GM23338 (cell line): ENCODE data around the gene IWS1. TPM values are rescaled to one million over a fixed set of nuclear protein-coding genes. Genes with fewer than 3 reads are reported as not detected.

ENCODE experiments used
- ATAC-seq: fragments of 200-7000 bp; cut with Tn5 transposase; 3 replicates; pipeline ENCODE4 v1.9.1; 2020
- DNase-seq: peaks from one replicate; pipeline ENCODE4 v3.0.0-alpha.2; 2015; ENCODE audit warnings: low spot score
- H2AFZ ChIP-seq: fragments of 200-600 bp; sonication (generic); 2 replicates; pipeline ENCODE4 v1.8.0; 2016; ENCODE audit warnings: antibody characterized with exemption, mild to moderate bottlenecking, moderate library complexity
- H3F3A ChIP-seq: fragments of 200-600 bp; sonication (generic); replicated peaks from 2 replicates; pipeline ENCODE4 v1.8.0; 2017; ENCODE audit warnings: antibody characterized with exemption, mixed run types, low read depth
- H3K27ac ChIP-seq: fragments of 200-600 bp; sonication (generic); 2 replicates; pipeline ENCODE4 v1.6.1; 2016; ENCODE audit warnings: low read depth
- H3K27me3 ChIP-seq: fragments of 200-600 bp; sonication (generic); 2 replicates; pipeline ENCODE4 v1.8.0; 2016; ENCODE audit warnings: mild to moderate bottlenecking, mixed run types, moderate library complexity; ENCODE audit not compliant: insufficient read depth
- H3K36me3 ChIP-seq: fragments of 200-600 bp; sonication (generic); 2 replicates; pipeline ENCODE4 v1.8.0; 2016; ENCODE audit warnings: mild to moderate bottlenecking; ENCODE audit not compliant: insufficient read depth
- H3K4me1 ChIP-seq: fragments of 200-600 bp; sonication (generic); 2 replicates; pipeline ENCODE4 v1.8.0; 2016; ENCODE audit warnings: mild to moderate bottlenecking, moderate library complexity; ENCODE audit not compliant: insufficient read depth
- H3K4me2 ChIP-seq: fragments of 200-600 bp; sonication (generic); 2 replicates; pipeline ENCODE4 v1.7.1; 2017; ENCODE audit warnings: mixed run types
- H3K4me3 ChIP-seq: fragments of 200-600 bp; sonication (generic); 2 replicates; pipeline ENCODE4 v1.6.1; 2016; ENCODE audit warnings: mixed run types
- H3K79me2 ChIP-seq: fragments of 200-600 bp; sonication (generic); replicated peaks from 2 replicates; pipeline ENCODE4 v1.8.0; 2017; ENCODE audit warnings: mild to moderate bottlenecking; ENCODE audit not compliant: insufficient read depth
- H3K9me2 ChIP-seq: fragments of 200-600 bp; sonication (generic); 2 replicates; pipeline ENCODE4 v1.8.0; 2017; ENCODE audit not compliant: insufficient read depth
- H4K20me1 ChIP-seq: fragments of 200-600 bp; sonication (generic); replicated peaks from 2 replicates; pipeline ENCODE4 v1.8.0; 2017; ENCODE audit warnings: mild to moderate bottlenecking; ENCODE audit not compliant: insufficient read depth
- H3K27ac Mint-ChIP-seq: 2 replicates; pipeline ENCODE4 v1.8.0; 2020; ENCODE audit warnings: inconsistent platforms, mild to moderate bottlenecking, moderate library complexity, mixed read lengths
- H3K27me3 Mint-ChIP-seq: 3 replicates; pipeline ENCODE4 v1.8.0; 2022; ENCODE audit warnings: low read depth, mild to moderate bottlenecking, moderate library complexity, mixed read lengths, inconsistent platforms; ENCODE audit not compliant: insufficient read depth, poor library complexity
- H3K36me3 Mint-ChIP-seq: 3 replicates; pipeline ENCODE4 v1.8.0; 2021; ENCODE audit warnings: low read depth, mild to moderate bottlenecking, inconsistent platforms, moderate library complexity, mixed read lengths
- H3K4me1 Mint-ChIP-seq: 3 replicates; pipeline ENCODE4 v1.8.0; 2020; ENCODE audit warnings: mild to moderate bottlenecking, inconsistent platforms, mixed read lengths
- H3K4me3 Mint-ChIP-seq: 3 replicates; pipeline ENCODE4 v1.8.0; 2021; ENCODE audit warnings: moderate library complexity, mild to moderate bottlenecking, inconsistent platforms, mixed read lengths
- H3K9me3 Mint-ChIP-seq: 3 replicates; pipeline ENCODE4 v1.8.0; 2020; ENCODE audit warnings: moderate library complexity, mild to moderate bottlenecking, inconsistent platforms, mixed read lengths
- CTCF ChIP-seq, 2 experiments: fragments of 200-600 bp in 1 of 2; sonication (generic) in 1 of 2; conservative IDR thresholded peaks; 2 replicates each; pipeline versions ENCODE4 v1.5.1 to v1.6.1; 2016 to 2017; ENCODE audit warnings: antibody characterized with exemption in 2 of 2, low read depth in 2 of 2, mild to moderate bottlenecking in 2 of 2, moderate library complexity in 1 of 2
- EZH2 ChIP-seq: fragments of 200-600 bp; sonication (generic); IDR thresholded peaks from one replicate; pipeline ENCODE4 v1.8.0; 2017; ENCODE audit warnings: antibody characterized with exemption, mild to moderate bottlenecking, low read depth; ENCODE audit not compliant: unreplicated experiment
- EZH2phosphoT487 ChIP-seq: fragments of 200-600 bp; sonication (generic); IDR thresholded peaks from one replicate; pipeline ENCODE4 v1.8.1; 2018; ENCODE audit warnings: antibody characterized with exemption; ENCODE audit not compliant: unreplicated experiment
- JUNB ChIP-seq: IDR thresholded peaks from one replicate; pipeline ENCODE4 v1.6.1; 2016; ENCODE audit warnings: antibody characterized with exemption; ENCODE audit not compliant: unreplicated experiment
- NANOG ChIP-seq: IDR thresholded peaks from 2 replicates; pipeline ENCODE4 v1.6.1; 2016; ENCODE audit warnings: antibody characterized with exemption, borderline replicate concordance
- POLR2AphosphoS5 ChIP-seq: IDR thresholded peaks from 2 replicates; pipeline ENCODE4 v1.6.1; 2016; ENCODE audit warnings: antibody characterized with exemption, low read depth
- STAT1 ChIP-seq: IDR thresholded peaks from one replicate; pipeline ENCODE4 v1.6.1; 2016; ENCODE audit warnings: antibody characterized with exemption; ENCODE audit not compliant: unreplicated experiment
- ZNF114 ChIP-seq: fragments of 250-450 bp; sonication (Bioruptor Pico); IDR thresholded peaks from 2 replicates; pipeline ENCODE4 v1.5.0; 2020; ENCODE audit warnings: mild to moderate bottlenecking, moderate library complexity
- polyA plus RNA-seq: library from polyadenylated mRNA; unstranded; fragments of >200 nt; fragmentation: Nextera tagmentation; extraction: Ambion mirVana; gene quantifications from 2 replicates; pipeline ENCODE4 v1.2.1, GENCODE V29; 2016
- total RNA-seq: library from RNA; depleted of rRNA; stranded (reverse); fragments of >200 nt; shearing (Covaris generic); gene quantifications from 2 replicates; pipeline ENCODE4 v1.2.3, GENCODE V29; 2014
- TF ChIP-seq, protein P1 (sequence below): IDR thresholded peaks from 2 replicates; pipeline ENCODE4 v1.6.1; 2016; ENCODE audit warnings: antibody characterized with exemption
- TF ChIP-seq, protein P2 (sequence below): fragments of 250-450 bp; sonication (Bioruptor Pico); IDR thresholded peaks from 2 replicates; pipeline ENCODE4 v1.5.0; 2020; ENCODE audit warnings: mild to moderate bottlenecking, moderate library complexity

Gene IWS1
- total and polyA plus RNA-seq, 2 experiments from 2014 or later = 82.8 to 97.2 TPM

DNA sequence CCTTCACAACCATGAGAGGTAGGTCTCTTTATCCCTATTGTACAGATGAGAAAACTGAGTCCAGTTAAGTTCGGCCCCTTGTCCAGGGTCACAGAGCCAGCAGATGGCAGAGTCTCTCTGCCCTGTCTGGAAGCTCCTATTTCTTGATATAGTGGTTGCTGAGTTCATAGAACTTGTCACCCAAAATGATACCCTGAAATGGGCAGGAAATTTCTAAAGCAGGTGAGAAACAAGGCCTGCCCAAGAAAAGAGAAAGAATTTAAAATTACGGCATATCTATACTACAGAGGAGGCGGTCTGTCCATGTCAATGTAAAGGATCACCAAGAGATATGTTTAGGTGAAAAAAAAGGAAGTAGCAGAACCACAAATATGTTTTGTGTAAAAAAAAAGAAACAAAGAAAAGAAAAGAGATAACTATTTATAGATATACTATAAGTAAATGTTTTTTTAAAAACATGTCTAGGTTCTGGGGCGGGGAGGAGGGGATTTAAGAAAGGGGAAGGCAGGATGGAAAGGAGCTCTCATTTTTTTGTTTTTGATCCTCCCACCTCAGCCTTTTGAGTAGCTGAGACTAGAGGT lies 49.0 kb upstream of the IWS1 start:
- no peaks in the 10 kb centered on the region for H3K9me3 Mint-ChIP-seq
- ATAC-seq = no peak
- Histone ChIP-seq H3K4me1 (no peaks in the 10 kb centered on the region), H3K4me2 (no peak overlapping the region), H3K9me2 (no peaks in the 10 kb centered on the region), H3K27ac (no peak overlapping the region), H3K79me2 (no peaks in the 10 kb centered on the region), H3K36me3 (no peaks in the 10 kb centered on the region), H2AFZ (no peak overlapping the region), H3K4me3 (no peak overlapping the region), H3F3A (no peaks in the 10 kb centered on the region), H3K27me3 (no peaks in the 10 kb centered on the region), H4K20me1 (no peaks in the 10 kb centered on the region)
- DNase-seq = no peak
- H3K27me3 Mint-ChIP-seq = peaks cover 10% of the 10 kb centered on the region
- H3K27ac Mint-ChIP-seq = no peak overlapping the region
- no peak for TF ChIP-seq STAT1
- no peak for TF ChIP-seq NANOG
- no peak for TF ChIP-seq ZNF114 (CRISPR knock-in tag)
- TF ChIP-seq JUNB = no peak
- TF ChIP-seq POLR2AphosphoS5 = no peak
- TF ChIP-seq EZH2phosphoT487 = no peak
- no peak for TF ChIP-seq EZH2
- TF ChIP-seq, protein P1, sequence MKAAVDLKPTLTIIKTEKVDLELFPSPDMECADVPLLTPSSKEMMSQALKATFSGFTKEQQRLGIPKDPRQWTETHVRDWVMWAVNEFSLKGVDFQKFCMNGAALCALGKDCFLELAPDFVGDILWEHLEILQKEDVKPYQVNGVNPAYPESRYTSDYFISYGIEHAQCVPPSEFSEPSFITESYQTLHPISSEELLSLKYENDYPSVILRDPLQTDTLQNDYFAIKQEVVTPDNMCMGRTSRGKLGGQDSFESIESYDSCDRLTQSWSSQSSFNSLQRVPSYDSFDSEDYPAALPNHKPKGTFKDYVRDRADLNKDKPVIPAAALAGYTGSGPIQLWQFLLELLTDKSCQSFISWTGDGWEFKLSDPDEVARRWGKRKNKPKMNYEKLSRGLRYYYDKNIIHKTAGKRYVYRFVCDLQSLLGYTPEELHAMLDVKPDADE = no peak
- no peak overlapping the region for H3K4me3 Mint-ChIP-seq
- peaks cover 5% of the 10 kb centered on the region for H3K4me1 Mint-ChIP-seq
- H3K36me3 Mint-ChIP-seq = no peaks in the 10 kb centered on the region

DNA sequence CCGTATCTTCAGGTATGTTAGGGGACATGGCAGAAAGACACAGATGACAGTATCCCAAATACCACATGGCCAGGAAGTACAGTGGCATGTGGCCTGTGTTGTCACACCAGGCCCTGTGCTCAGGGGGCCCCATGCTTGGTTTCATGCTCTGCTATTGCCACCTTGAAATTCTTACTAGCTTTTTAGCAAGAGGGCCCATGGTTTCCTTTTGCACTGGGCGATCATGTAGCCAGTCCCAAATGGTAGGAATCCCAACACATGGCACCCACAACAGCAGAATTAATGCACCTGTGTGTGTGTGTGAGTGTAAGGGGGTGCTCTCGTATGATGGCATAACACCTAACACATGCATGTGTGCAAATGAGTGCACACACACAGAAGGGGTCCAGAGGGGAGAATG lies 48.4 kb upstream of the IWS1 start:
- H3K79me2 ChIP-seq = no peaks in the 10 kb centered on the region
- no peak overlapping the region for H3K4me2 ChIP-seq
- Mint-ChIP-seq H3K4me3 (no peak overlapping the region), H3K27ac (no peak overlapping the region), H3K4me1 (peaks cover 5% of the 10 kb centered on the region), H3K36me3 (no peaks in the 10 kb centered on the region), H3K9me3 (no peaks in the 10 kb centered on the region), H3K27me3 (peaks cover 12% of the 10 kb centered on the region)
- no peak overlapping the region for H2AFZ ChIP-seq
- H4K20me1 ChIP-seq = no peaks in the 10 kb centered on the region
- H3K27ac ChIP-seq = no peak overlapping the region
- H3K4me1 ChIP-seq = no peaks in the 10 kb centered on the region
- no peaks in the 10 kb centered on the region for H3K36me3 ChIP-seq
- DNase-seq (no peak), ATAC-seq (no peak)
- H3F3A ChIP-seq = no peaks in the 10 kb centered on the region
- H3K4me3 ChIP-seq = no peak overlapping the region
- no peaks in the 10 kb centered on the region for H3K9me2 ChIP-seq
- no peaks in the 10 kb centered on the region for H3K27me3 ChIP-seq
- TF ChIP-seq, protein P2, sequence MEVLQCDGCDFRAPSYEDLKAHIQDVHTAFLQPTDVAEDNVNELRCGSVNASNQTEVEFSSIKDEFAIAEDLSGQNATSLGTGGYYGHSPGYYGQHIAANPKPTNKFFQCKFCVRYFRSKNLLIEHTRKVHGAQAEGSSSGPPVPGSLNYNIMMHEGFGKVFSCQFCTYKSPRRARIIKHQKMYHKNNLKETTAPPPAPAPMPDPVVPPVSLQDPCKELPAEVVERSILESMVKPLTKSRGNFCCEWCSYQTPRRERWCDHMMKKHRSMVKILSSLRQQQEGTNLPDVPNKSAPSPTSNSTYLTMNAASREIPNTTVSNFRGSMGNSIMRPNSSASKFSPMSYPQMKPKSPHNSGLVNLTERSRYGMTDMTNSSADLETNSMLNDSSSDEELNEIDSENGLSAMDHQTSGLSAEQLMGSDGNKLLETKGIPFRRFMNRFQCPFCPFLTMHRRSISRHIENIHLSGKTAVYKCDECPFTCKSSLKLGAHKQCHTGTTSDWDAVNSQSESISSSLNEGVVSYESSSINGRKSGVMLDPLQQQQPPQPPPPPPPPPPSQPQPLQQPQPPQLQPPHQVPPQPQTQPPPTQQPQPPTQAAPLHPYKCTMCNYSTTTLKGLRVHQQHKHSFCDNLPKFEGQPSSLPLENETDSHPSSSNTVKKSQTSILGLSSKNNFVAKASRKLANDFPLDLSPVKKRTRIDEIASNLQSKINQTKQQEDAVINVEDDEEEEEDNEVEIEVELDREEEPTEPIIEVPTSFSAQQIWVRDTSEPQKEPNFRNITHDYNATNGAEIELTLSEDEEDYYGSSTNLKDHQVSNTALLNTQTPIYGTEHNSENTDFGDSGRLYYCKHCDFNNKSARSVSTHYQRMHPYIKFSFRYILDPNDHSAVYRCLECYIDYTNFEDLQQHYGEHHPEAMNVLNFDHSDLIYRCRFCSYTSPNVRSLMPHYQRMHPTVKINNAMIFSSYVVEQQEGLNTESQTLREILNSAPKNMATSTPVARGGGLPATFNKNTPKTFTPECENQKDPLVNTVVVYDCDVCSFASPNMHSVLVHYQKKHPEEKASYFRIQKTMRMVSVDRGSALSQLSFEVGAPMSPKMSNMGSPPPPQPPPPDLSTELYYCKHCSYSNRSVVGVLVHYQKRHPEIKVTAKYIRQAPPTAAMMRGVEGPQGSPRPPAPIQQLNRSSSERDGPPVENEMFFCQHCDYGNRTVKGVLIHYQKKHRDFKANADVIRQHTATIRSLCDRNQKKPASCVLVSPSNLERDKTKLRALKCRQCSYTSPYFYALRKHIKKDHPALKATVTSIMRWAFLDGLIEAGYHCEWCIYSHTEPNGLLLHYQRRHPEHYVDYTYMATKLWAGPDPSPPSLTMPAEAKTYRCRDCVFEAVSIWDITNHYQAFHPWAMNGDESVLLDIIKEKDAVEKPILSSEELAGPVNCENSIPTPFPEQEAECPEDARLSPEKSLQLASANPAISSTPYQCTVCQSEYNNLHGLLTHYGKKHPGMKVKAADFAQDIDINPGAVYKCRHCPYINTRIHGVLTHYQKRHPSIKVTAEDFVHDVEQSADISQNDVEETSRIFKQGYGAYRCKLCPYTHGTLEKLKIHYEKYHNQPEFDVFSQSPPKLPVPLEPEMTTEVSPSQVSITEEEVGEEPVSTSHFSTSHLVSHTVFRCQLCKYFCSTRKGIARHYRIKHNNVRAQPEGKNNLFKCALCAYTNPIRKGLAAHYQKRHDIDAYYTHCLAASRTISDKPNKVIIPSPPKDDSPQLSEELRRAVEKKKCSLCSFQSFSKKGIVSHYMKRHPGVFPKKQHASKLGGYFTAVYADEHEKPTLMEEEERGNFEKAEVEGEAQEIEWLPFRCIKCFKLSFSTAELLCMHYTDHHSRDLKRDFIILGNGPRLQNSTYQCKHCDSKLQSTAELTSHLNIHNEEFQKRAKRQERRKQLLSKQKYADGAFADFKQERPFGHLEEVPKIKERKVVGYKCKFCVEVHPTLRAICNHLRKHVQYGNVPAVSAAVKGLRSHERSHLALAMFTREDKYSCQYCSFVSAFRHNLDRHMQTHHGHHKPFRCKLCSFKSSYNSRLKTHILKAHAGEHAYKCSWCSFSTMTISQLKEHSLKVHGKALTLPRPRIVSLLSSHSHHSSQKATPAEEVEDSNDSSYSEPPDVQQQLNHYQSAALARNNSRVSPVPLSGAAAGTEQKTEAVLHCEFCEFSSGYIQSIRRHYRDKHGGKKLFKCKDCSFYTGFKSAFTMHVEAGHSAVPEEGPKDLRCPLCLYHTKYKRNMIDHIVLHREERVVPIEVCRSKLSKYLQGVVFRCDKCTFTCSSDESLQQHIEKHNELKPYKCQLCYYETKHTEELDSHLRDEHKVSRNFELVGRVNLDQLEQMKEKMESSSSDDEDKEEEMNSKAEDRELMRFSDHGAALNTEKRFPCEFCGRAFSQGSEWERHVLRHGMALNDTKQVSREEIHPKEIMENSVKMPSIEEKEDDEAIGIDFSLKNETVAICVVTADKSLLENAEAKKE = no peak
- TF ChIP-seq ZNF114 (CRISPR knock-in tag) (no peak), EZH2phosphoT487 (no peak), CTCF (conservative IDR thresholded peaks at IDR 0.05; ENCODE audit: low read depth in 2 of 2) (no peak), JUNB (no peak)
